IMR-90 (cell line): ENCODE measurements around the gene NECTIN2. TPM values are rescaled to one million over a fixed set of nuclear protein-coding genes. Genes with fewer than 3 reads are reported as not detected.

Source experiments
- ATAC-seq: fragments of 200-7000 bp; cut with Tn5 transposase; 2 replicates; pipeline ENCODE4 v1.9.1; 2020; ENCODE audit warnings: low read depth, mild to moderate bottlenecking, moderate library complexity
- BruUV-seq: library from RNA; stranded (reverse); fragments of 400-500 nt; replicated peaks from 2 replicates; lab custom pipeline; 2021; lab: Mats Ljungman, UMichigan
- CTCF ChIA-PET: fragments of 300-600 bp; formaldehyde crosslinking; extraction: SDS; loops from one replicate; lab custom pipeline; 2021; ENCODE audit warnings: antibody characterized with exemption; lab: Yijun Ruan, JAX
- POLR2A ChIA-PET: fragments of 300-600 bp; sonication (Branson Sonifier 250); formaldehyde crosslinking; loops from one replicate; lab custom pipeline; 2022; ENCODE audit warnings: antibody characterized with exemption; ENCODE audit not compliant: unreplicated experiment; lab: Charles Lee
- DNase-seq: peaks from one replicate; pipeline ENCODE4 v3.0.0; 2013
- H2AFZ ChIP-seq: replicated peaks from 2 replicates; pipeline ENCODE3; 2013; ENCODE audit warnings: low read length, mild to moderate bottlenecking; ENCODE audit not compliant: poor library complexity
- H2AK5ac ChIP-seq: 2 replicates; pipeline ENCODE4 v1.6.1; 2013; ENCODE audit warnings: low read depth, low read length, inconsistent platforms
- H2AK9ac ChIP-seq: replicated peaks from 2 replicates; pipeline ENCODE3; 2013; ENCODE audit warnings: mild to moderate bottlenecking, low read depth, low read length, moderate library complexity; ENCODE audit not compliant: poor library complexity
- H2BK120ac ChIP-seq: 2 replicates; pipeline ENCODE4 v1.6.1; 2013; ENCODE audit warnings: low read depth, low read length, inconsistent platforms
- H2BK15ac ChIP-seq: 3 replicates; pipeline ENCODE4 v1.6.1; 2013; ENCODE audit warnings: low read depth, low read length, inconsistent platforms
- H2BK20ac ChIP-seq: 2 replicates; pipeline ENCODE4 v1.6.1; 2013; ENCODE audit warnings: low read depth, mild to moderate bottlenecking, inconsistent platforms, low read length, moderate library complexity
- H2BK5ac ChIP-seq: 2 replicates; pipeline ENCODE4 v1.6.1; 2013; ENCODE audit warnings: mild to moderate bottlenecking, low read depth, low read length, inconsistent platforms; ENCODE audit not compliant: poor library complexity, severe bottlenecking
- H3K14ac ChIP-seq: replicated peaks from 2 replicates; pipeline ENCODE4 v1.6.1; 2013; ENCODE audit warnings: low read depth, low read length, inconsistent platforms
- H3K18ac ChIP-seq: 2 replicates; pipeline ENCODE4 v1.6.1; 2013; ENCODE audit warnings: low read depth, low read length, control low read depth
- H3K23ac ChIP-seq: 2 replicates; pipeline ENCODE4 v1.6.1; 2013; ENCODE audit warnings: low read depth, low read length, inconsistent platforms
- H3K27ac ChIP-seq: 2 replicates; pipeline ENCODE4 v1.5.1; 2013; ENCODE audit warnings: mild to moderate bottlenecking, control low read depth, low read length; ENCODE audit not compliant: insufficient read depth
- H3K27me3 ChIP-seq: 2 replicates; pipeline ENCODE4 v1.6.1; 2013; ENCODE audit warnings: low read length; ENCODE audit not compliant: control insufficient read depth, insufficient read depth
- H3K36me3 ChIP-seq: 2 replicates; pipeline ENCODE4 v1.6.1; 2013; ENCODE audit warnings: low read length, mixed read lengths; ENCODE audit not compliant: control insufficient read depth, insufficient read depth
- H3K4ac ChIP-seq: 2 replicates; pipeline ENCODE4 v1.6.1; 2013; ENCODE audit warnings: low read depth, low read length, inconsistent platforms
- H3K4me1 ChIP-seq: 2 replicates; pipeline ENCODE4 v1.6.1; 2013; ENCODE audit warnings: low read length, mixed read lengths; ENCODE audit not compliant: control insufficient read depth, insufficient read depth
- H3K4me2 ChIP-seq: 2 replicates; pipeline ENCODE4 v1.6.1; 2013; ENCODE audit warnings: low read depth, mild to moderate bottlenecking, control low read depth, low read length, moderate library complexity
- H3K4me3 ChIP-seq: 2 replicates; pipeline ENCODE4 v1.5.1; 2013; ENCODE audit warnings: low read depth, mild to moderate bottlenecking, control low read depth, low read length, moderate library complexity; ENCODE audit not compliant: insufficient read depth
- H3K56ac ChIP-seq: 2 replicates; pipeline ENCODE4 v1.6.1; 2013; ENCODE audit warnings: low read length, inconsistent platforms; ENCODE audit not compliant: insufficient read depth; ENCODE audit errors: extremely low read depth
- H3K79me1 ChIP-seq, 2 experiments: 2 replicates each; pipeline ENCODE4 v1.6.1; 2013; ENCODE audit warnings: low read length in 2 of 2, inconsistent platforms in 1 of 2, low read depth in 1 of 2
- H3K9ac ChIP-seq: 2 replicates; pipeline ENCODE4 v1.6.1; 2013; ENCODE audit warnings: low read depth, low read length, control low read depth
- H3K9me1 ChIP-seq: 2 replicates; pipeline ENCODE4 v1.6.1; 2013; ENCODE audit warnings: low read length, inconsistent platforms; ENCODE audit not compliant: insufficient read depth
- H3K9me3 ChIP-seq: 2 replicates; pipeline ENCODE4 v1.6.1; 2013; ENCODE audit warnings: low read length; ENCODE audit not compliant: control insufficient read depth, insufficient read depth
- H4K20me1 ChIP-seq: 2 replicates; pipeline ENCODE4 v1.6.1; 2013; ENCODE audit warnings: low read length, inconsistent platforms; ENCODE audit not compliant: insufficient read depth
- H4K5ac ChIP-seq: 2 replicates; pipeline ENCODE4 v1.6.1; 2013; ENCODE audit warnings: mild to moderate bottlenecking, low read depth, low read length, control low read depth
- H4K8ac ChIP-seq, 2 experiments: 2 replicates each; pipeline ENCODE4 v1.6.1; 2013; ENCODE audit warnings: low read depth in 2 of 2, low read length in 2 of 2, control low read depth in 1 of 2, inconsistent platforms in 1 of 2
- H4K91ac ChIP-seq: 2 replicates; pipeline ENCODE4 v1.6.1; 2013; ENCODE audit warnings: low read depth, low read length, inconsistent platforms; ENCODE audit not compliant: insufficient read depth
- BHLHE40 ChIP-seq: fragments of 150-350 bp; IDR thresholded peaks from 2 replicates; pipeline ENCODE4 v1.6.1; 2016; ENCODE audit warnings: mild to moderate bottlenecking, low read depth, low read length
- CEBPB ChIP-seq: IDR thresholded peaks from 2 replicates; pipeline ENCODE4 v1.6.1; 2012; ENCODE audit warnings: low read depth, low read length, improper control_type of control experiment
- MAZ ChIP-seq: IDR thresholded peaks from 2 replicates; pipeline ENCODE4 v1.6.1; 2012; ENCODE audit warnings: low read depth, mild to moderate bottlenecking, low read length, improper control_type of control experiment, moderate library complexity, borderline replicate concordance
- MXI1 ChIP-seq: IDR thresholded peaks from 2 replicates; pipeline ENCODE4 v1.6.1; 2012; ENCODE audit warnings: low read depth, mild to moderate bottlenecking, low read length, moderate library complexity, borderline replicate concordance
- NFE2L2 ChIP-seq: fragments of 150-350 bp; IDR thresholded peaks from 2 replicates; pipeline ENCODE4 v1.6.1; 2016; ENCODE audit warnings: low read depth, mild to moderate bottlenecking, low read length
- POLR2A ChIP-seq: IDR thresholded peaks from 2 replicates; pipeline ENCODE4 v1.6.1; 2012; ENCODE audit warnings: mild to moderate bottlenecking, low read depth, low read length
- RAD21 ChIP-seq: IDR thresholded peaks from 2 replicates; pipeline ENCODE4 v1.6.1; 2012; ENCODE audit warnings: low read length, improper control_type of control experiment
- RCOR1 ChIP-seq: IDR thresholded peaks from 2 replicates; pipeline ENCODE4 v1.6.1; 2012; ENCODE audit warnings: mild to moderate bottlenecking, low read length, improper control_type of control experiment; ENCODE audit not compliant: insufficient replicate concordance
- SMC3 ChIP-seq: fragments of 150-350 bp; IDR thresholded peaks from 2 replicates; pipeline ENCODE4 v1.6.1; 2016; ENCODE audit warnings: low read depth, mild to moderate bottlenecking, antibody characterized with exemption, low read length, moderate library complexity
- WGBS, 2 experiments: methylation state at CpG; one replicate each; pipeline versions ENCODE4 v1.1.5 to v1.1.7; 2013; ENCODE audit warnings: missing lambda C conversion rate in 2 of 2; ENCODE audit not compliant: insufficient read length in 1 of 2; ENCODE audit errors: extremely low coverage in 2 of 2; 5-methylcytosine and 5-hydroxymethylcytosine counted together
- dilution Hi-C: fragments of 300-500 bp; cut with HindIII; formaldehyde crosslinking; loops from one replicate; pipeline ENCODE4 v1.14.3; 2018; ENCODE audit warnings: low sequenced_read_pairs; ENCODE audit not compliant: unreplicated experiment
- in situ Hi-C: fragments of 300-500 bp; cut with MboI; formaldehyde crosslinking; loops from 3 replicates; pipeline ENCODE4 v1.14.3; 2019; ENCODE audit warnings: low sequenced_read_pairs, inconsistent platforms, mixed read lengths
- intact Hi-C: fragments of 100-400 bp; cut with micrococcal nuclease; formaldehyde crosslinking; loops from 2 replicates; pipeline ENCODE4 v1.10.0; 2022
- polyA plus RNA-seq, 3 experiments: library from polyadenylated mRNA; depleted of rRNA; stranded (reverse); fragments of >200 nt; gene quantifications; 2 replicates each; pipeline ENCODE4 v1.2.3, GENCODE V29; 2012; ENCODE audit warnings: low replicate concordance in 1 of 3
- total RNA-seq: library from RNA; depleted of rRNA; stranded (reverse); fragments of >200 nt; gene quantifications from 2 replicates; pipeline ENCODE4 v1.2.3, GENCODE V29; 2012
- TF ChIP-seq, protein P1 (sequence below): conservative IDR thresholded peaks from 2 replicates; pipeline ENCODE4 v1.5.1; 2012; ENCODE audit warnings: mild to moderate bottlenecking, low read depth, low read length, improper control_type of control experiment
- TF ChIP-seq, protein P2 (sequence below): fragments of 150-350 bp; IDR thresholded peaks from 2 replicates; pipeline ENCODE4 v1.6.1; 2017; ENCODE audit warnings: mild to moderate bottlenecking, antibody characterized with exemption, low read length, low read depth

The NECTIN2 gene
- total and polyA plus RNA-seq, 2 of the 4 experiments (the other 2 are of a cell fraction): 77.8 to 170 TPM

DNA sequence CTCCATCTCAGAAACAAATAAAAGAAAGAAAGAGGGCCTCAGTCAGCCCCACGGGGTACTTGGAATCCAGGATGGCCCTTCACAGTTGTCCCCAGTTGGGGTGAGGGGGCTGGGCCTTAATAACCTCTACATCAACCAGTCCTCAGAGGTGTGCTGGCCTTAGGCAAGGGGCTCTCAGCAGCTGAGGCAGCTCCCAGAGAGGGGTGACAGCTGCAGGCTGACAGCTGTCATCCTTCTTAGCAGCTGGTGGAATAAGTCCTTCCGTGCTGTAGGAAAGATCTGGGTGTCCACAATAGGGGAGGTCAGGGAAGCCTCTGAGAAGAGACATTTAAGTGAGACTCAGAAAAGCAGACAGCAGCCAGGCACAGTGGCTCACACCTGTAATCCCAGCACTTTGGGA lies 29.8 kb upstream of the NECTIN2 start:
- H2AK5ac ChIP-seq: no peak overlapping the region
- H3K9me1 ChIP-seq: no peaks in the 10 kb centered on the region
- no TSS peak for BruUV-seq
- H3K4ac ChIP-seq: no peak overlapping the region
- no peak overlapping the region for H3K4me3 ChIP-seq
- no peak overlapping the region for H2BK20ac ChIP-seq
- no peak for TF ChIP-seq RAD21
- TF ChIP-seq POLR2A: no peak
- TF ChIP-seq MAZ: no peak
- TF ChIP-seq CEBPB: no peak
- TF ChIP-seq BHLHE40: no peak
- no peak for TF ChIP-seq SMC3
- TF ChIP-seq, protein P1, sequence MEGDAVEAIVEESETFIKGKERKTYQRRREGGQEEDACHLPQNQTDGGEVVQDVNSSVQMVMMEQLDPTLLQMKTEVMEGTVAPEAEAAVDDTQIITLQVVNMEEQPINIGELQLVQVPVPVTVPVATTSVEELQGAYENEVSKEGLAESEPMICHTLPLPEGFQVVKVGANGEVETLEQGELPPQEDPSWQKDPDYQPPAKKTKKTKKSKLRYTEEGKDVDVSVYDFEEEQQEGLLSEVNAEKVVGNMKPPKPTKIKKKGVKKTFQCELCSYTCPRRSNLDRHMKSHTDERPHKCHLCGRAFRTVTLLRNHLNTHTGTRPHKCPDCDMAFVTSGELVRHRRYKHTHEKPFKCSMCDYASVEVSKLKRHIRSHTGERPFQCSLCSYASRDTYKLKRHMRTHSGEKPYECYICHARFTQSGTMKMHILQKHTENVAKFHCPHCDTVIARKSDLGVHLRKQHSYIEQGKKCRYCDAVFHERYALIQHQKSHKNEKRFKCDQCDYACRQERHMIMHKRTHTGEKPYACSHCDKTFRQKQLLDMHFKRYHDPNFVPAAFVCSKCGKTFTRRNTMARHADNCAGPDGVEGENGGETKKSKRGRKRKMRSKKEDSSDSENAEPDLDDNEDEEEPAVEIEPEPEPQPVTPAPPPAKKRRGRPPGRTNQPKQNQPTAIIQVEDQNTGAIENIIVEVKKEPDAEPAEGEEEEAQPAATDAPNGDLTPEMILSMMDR: no peak
- TF ChIP-seq RCOR1: no peak
- no peak for TF ChIP-seq MXI1
- TF ChIP-seq NFE2L2: no peak
- TF ChIP-seq, protein P2, sequence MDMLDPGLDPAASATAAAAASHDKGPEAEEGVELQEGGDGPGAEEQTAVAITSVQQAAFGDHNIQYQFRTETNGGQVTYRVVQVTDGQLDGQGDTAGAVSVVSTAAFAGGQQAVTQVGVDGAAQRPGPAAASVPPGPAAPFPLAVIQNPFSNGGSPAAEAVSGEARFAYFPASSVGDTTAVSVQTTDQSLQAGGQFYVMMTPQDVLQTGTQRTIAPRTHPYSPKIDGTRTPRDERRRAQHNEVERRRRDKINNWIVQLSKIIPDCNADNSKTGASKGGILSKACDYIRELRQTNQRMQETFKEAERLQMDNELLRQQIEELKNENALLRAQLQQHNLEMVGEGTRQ: no peak
- H2AK9ac ChIP-seq: no peak overlapping the region
- H2BK120ac ChIP-seq: no peak overlapping the region
- ChIA-PET POLR2A (no interaction called here), CTCF (no interaction called here)
- H3K27me3 ChIP-seq: no peaks in the 10 kb centered on the region
- intact Hi-C loops (no loop called here), in situ Hi-C loops (no loop called here), dilution Hi-C loops (no loop called here)
- H3K9ac ChIP-seq: no peak overlapping the region
- H2AFZ ChIP-seq: no peak overlapping the region
- H2BK5ac ChIP-seq: no peak overlapping the region
- no peak overlapping the region for H3K56ac ChIP-seq
- ATAC-seq (no peak), DNase-seq (no peak)
- H4K91ac ChIP-seq: no peak overlapping the region
- no peak overlapping the region for H3K27ac ChIP-seq
- no peak overlapping the region for H4K5ac ChIP-seq
- H4K8ac ChIP-seq: no peak overlapping the region
- H3K4me2 ChIP-seq: no peak overlapping the region
- H3K18ac ChIP-seq: no peak overlapping the region
- H3K36me3 ChIP-seq: peaks cover 22% of the 10 kb centered on the region
- no peaks in the 10 kb centered on the region for H3K79me1 ChIP-seq
- no peaks in the 10 kb centered on the region for H4K20me1 ChIP-seq
- no peak overlapping the region for H2BK15ac ChIP-seq
- no peaks in the 10 kb centered on the region for H3K4me1 ChIP-seq
- H3K23ac ChIP-seq: no peak overlapping the region
- H3K9me3 ChIP-seq: no peaks in the 10 kb centered on the region
- no CpG with 5 or more reads among the region's 2 CpGs for WGBS, 2 experiments
- no peak overlapping the region for H3K14ac ChIP-seq
